Measurements from ENCODE around the gene USP49.
"Not testable (repeated sequence)": the region's sequence is repeated elsewhere in the genome, so short reads cannot be mapped to it uniquely, and the experiment has no call there.

USP49 gene

GRCh38 chr6:41778895-41779294 is 116.3 kb downstream of the USP49 start:
- DNase-seq: no peak

- no peak for DNase-seq
These were observed 117.5 kb downstream of the USP49 start for GRCh38 chr6:41777551-41778285.

- no peak for DNase-seq
These were observed 119.8 kb downstream of the USP49 start for GRCh38 chr6:41775293-41775882.

- DNase-seq: no peak
These were observed 120.3 kb downstream of the USP49 start for GRCh38 chr6:41774841-41775240.

DNA sequence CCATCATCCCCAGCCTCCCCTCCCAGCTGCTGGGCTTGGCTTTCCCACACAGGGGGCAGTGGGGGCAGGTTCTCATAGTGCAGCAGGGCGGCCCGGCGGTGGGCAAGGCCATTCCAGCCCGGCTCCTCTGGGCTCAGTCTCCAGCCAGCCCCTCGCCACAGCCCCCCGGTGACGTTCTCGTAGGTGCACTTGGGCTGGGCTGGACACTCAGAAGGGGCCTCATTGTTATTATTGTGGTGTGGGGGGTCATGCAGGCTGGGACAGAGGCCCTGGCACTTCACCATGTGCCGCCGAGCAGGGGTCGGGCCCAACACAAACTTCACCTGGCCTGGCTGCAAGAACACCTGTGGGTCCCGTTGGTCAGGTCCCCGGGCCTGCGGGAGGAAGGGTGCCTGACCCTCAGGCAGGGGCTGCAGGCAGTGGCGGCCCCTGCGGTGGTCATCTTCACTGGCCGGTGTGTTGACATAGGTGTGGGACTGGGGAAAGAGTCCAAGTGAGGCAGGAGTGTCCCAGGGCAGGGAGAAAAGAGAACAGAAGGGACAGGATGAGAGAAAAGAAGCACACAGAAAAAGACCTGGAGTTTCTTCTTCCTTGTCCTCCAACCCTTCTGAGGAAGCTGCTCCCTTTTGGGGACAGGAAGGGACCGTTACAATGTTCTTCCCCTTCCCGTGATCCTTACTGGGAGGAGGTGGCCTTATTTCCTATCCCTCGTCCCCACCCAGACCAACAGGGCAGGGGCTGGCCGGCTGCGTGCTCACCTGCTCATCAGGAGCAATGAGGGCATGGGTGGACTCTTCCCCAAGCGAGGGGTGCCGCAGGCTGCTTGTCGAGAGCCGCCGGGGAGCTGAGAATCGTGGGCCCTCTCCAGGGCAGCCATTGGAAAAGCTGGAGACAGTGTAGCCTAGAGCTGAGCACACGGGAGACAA is 123.9 kb downstream of the USP49 start:
- DNase-seq: no peak

DNA sequence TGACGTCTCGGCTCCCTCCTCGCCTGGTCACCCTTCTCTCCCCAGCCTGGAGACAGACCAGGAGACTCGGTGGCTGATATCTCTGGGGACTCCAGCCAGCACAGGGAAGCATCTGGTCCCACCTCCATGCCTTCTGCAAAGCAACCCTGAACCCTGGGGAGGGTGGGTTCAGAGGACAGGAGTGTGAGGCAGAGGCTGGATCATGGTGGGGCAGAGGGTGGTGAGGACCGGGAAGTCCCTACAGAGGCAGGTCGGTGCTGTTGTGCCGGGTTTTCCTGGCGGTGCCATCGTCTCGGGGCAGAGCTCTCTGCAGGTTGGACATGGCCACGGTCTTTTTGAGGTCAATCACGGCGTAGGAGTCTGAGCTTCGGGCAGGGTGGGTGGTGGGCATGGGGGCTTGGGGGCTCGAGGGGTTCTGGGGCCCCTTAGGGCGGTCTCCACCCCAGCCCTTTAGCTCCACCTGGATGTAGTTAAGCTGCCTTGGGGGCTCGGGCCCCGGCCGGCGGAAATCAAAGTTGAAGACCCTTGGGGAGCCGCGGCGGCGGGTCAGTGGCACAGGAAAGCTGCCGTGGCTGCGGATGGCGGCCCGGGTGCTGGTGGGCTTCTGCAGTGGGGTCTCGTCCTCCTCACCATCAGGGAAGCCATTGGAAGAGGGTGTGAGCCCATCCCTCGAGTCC is 124.7 kb downstream of the USP49 start:
- no peak for DNase-seq

GRCh38 chr6:41769376-41769775 is 125.8 kb downstream of the USP49 start:
- no peak for DNase-seq

DNA sequence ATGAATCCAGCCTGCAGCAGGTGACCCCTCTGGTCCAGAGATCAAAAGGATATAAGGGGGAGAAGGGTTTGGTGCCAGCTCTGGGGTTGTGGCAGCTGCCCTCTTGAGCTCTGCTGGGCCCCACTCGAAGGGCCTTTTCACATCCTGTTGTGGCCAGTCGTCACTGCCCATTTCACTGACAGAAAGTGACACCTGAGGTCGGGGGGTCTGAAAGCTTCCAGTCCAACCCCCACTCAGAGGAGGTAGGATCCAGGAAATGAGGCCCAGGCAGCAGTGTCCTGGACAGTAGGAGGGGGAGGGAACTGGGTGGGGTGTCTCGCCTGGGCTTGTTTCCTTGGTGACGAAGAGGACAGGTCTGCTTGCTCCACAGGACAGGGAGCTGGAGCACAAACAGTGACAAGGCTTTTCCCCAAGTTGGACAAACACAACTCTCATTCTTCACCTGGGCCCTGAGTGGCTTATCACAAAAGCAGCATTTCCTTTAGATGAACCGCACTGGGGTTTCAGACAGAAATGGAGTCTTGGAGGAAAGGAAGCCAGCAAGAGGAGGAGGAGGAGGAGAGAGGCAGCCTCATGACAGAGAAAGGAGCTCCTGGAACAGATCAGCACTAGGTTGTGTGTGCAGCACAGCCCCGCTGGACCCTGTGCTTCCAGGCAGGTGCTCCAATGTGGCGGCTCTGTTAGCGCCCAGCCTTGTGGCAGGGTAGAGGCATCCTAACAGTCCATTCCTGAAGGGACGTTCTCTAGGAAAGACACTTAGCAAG is 126.4 kb downstream of the USP49 start:
- DNase-seq: no peak

GRCh38 chr6:41767112-41767833 is 127.9 kb downstream of the USP49 start:
- DNase-seq: no peak

- not testable (repeated sequence) for DNase-seq
These were observed 129.0 kb downstream of the USP49 start for GRCh38 chr6:41766043-41766664.

DNA sequence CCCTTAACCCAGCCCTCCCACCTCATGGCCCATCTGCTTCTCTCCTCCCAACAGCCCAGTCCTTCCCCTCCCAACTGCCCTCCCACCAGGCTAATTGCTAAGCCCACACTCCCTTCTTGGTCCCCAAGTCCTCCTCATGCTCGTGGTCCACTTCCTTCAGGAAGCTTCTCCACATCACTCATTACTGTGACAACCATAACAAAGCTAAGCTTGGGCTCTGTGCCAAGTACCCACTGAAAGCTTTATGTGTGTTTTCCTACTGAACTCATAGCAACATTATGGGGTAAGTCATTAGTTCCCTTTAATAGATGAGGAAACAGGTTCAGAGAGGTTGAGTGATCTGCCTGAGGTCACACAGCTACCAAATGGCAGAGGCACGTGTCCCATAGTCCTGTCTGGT is 131.7 kb downstream of the USP49 start:
- DNase-seq: no peak

DNA sequence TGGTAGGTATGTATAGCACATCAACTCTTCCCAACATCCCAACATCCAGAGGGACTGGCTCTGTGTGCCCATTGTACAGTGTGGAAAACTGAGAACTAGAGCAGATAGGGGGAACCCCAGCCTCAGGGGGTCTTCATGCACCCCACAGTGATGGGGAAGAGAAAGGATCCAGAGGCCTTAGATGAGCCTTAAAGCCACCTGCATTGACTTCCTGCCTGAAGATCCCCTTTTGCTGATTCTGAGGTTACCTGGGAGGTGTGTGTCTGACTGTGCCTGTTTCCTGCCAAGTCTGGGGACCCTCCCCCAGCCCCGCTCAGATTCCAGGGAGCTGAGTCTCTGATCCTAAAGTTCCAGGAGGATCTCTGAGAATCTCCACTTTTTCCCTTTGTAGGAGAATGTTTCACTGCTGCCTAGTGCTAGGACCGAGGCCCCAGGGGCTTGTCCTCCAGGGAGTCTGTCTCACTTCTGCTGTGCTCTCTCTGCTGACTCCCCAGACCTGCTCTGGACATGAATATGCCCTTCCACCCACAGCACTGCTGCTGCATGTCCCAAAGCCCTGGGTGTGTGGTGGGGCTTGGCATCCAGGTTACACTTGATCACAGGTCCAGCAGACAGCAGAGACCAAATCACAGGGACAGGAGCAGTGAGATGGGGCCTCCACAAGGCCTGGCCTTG is 135.1 kb downstream of the USP49 start:
- no peak for DNase-seq

DNA sequence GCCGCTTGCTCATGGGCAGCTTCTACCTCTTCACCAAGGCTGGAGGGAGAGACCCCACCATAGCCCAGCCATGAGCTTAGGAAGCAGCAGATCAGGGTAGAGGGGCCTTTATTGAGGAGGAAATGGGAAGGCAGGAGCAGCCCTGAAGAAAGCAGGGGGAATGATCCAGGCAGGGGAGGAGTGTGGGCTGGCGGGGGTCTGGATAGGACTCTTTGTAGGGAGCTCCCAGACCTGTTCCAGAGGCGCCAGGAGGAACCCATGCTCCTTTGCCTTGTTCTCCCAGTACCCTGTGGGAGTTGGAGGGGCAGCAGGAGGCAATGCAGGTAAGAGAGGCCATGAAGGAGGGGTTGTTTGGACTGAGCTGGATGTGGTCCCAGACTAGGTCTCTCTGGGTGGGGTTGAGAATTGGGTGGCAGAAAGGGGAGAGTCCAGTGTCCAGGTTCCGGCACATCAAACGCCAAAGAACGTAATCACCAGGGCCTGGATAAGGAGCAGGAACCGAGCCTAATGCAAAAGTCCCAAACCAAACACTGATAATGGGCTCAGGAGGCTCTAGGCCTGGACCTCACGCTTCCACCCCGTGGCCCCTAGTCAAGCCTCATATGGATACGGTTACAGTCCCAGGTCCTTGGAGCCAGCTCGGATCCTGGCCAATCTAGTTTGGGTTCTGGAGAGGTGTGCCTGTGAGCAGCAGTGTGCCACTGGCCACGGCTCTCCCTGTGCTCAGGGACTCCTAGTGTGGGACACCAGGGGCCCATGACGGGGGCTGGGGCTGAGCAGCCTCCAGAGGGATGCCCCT is 135.9 kb downstream of the USP49 start:
- no peak for DNase-seq

GRCh38 chr6:41758641-41759035 is 136.5 kb downstream of the USP49 start:
- DNase-seq: no peak

- no peak for DNase-seq
These were observed 137.1 kb downstream of the USP49 start for GRCh38 chr6:41757931-41758640.

GRCh38 chr6:41757271-41757670 is 137.9 kb downstream of the USP49 start:
- no peak for DNase-seq

DNA sequence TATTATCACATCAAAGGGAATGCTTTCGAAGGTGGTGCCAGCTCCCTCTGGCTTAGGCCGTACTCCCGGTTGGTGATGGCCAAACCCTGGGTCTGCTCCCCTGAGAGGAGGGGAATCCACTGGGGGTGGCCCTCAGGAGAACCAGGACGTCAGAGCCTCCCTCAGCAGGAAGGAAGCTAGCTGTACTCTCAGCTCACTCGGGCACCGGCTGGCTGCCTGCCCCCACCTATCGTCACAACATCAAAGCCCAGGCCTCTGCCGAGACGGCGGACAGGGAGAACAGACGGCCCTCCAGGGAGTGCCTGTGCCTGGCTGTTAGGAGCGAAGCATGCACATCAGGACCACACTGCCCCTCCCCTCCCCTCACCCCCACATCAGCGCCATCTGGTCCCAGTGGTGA is 138.8 kb downstream of the USP49 start:
- DNase-seq: no peak

DNA sequence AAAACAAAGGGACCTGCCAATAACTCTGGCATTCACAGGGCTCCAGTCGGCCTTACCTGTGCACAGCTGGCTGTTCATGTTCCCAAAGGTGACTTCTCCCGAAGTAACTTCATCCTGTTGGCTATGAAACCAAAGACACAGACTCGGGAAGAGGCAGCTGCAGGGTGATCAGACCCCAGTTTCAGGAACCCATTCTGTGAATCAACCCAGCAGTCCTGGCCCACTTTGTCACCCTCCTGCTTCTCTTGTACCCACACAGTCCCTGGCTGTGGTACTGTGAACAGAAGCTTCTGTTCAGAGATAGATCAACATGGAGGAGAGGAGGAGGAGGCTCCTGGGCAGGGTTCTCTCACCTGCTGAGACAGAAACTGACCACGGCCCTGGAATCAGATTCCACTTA is 139.3 kb downstream of the USP49 start:
- no peak for DNase-seq

GRCh38 chr6:41750374-41750773 is 144.8 kb downstream of the USP49 start:
- DNase-seq: no peak
